ENCODE data around the gene TMCO4. TPM values are rescaled to one million over a fixed set of nuclear protein-coding genes. Genes with fewer than 3 reads are reported as not detected.
A peak's percentile ranks its signal among the peaks of the same experiment; 100 is the strongest.

The TMCO4 gene
- total RNA-seq, 1 experiment from 2014 or later, result 19.1 TPM

DNA sequence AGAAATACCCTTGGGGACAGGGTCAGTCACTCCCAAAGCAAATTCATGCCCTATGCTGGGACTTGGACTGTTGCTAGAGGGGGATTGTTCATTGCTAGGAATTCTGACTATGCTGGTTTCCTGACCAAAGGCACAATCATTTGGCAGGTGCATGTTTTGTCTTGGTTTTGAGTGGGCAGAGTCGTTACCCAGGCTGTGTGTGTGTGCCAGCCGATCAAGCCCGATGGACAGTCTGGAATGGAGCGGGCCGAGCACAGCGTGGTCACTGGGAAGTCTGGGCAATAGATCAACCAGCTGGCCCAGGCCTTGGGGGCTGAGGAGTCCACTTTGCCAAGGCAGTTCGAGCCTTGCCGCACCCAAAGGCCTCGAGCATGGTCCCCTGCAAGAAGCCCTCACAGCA lies 74.1 kb downstream of the TMCO4 start:
- H3K4me1 ChIP-seq (replicated peaks), result no peaks in the 10 kb centered on the region
- no peak overlapping the region for H3K4me3 ChIP-seq
- H3K27me3 ChIP-seq (replicated peaks), result no peaks in the 10 kb centered on the region
- H3K9me3 ChIP-seq (replicated peaks), result no peaks in the 10 kb centered on the region; the same call in 1 of the 2 replicates
- no peak for DNase-seq (ENCODE audit: low read depth in 1 of 2, low spot score in 2 of 2)
- peaks cover 22% of the 10 kb centered on the region for H3K36me3 ChIP-seq
- no peak overlapping the region for H3K27ac ChIP-seq

DNA sequence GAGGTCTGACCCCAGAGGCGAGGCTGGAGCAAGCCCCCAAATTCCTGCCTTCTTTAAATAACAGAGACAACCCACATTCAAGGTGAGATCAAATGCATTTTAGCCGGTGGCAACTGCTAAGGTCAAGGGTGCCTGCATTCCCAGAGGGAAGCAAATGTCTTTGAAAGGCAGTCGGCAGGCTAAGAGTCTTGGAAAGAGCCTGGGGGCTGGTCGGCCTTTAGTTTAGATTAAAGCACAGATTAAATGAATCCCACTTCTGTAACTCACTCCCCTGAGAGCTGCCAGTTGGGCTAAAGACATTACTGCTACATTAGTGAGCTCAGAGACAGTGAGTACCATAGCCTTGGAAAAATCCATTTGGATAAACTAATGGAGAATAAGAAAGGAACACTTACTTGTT lies 75.8 kb downstream of the TMCO4 start:
- H3K4me3 ChIP-seq, result no peak overlapping the region
- no peak overlapping the region for H3K27ac ChIP-seq
- no peaks in the 10 kb centered on the region; the same call in 1 of the 2 replicates for H3K9me3 ChIP-seq (replicated peaks)
- H3K4me1 ChIP-seq (replicated peaks), result no peaks in the 10 kb centered on the region
- no peak for DNase-seq (ENCODE audit: low read depth in 1 of 2, low spot score in 2 of 2)
- peaks cover 14% of the 10 kb centered on the region for H3K36me3 ChIP-seq
- no peaks in the 10 kb centered on the region for H3K27me3 ChIP-seq (replicated peaks)

DNA sequence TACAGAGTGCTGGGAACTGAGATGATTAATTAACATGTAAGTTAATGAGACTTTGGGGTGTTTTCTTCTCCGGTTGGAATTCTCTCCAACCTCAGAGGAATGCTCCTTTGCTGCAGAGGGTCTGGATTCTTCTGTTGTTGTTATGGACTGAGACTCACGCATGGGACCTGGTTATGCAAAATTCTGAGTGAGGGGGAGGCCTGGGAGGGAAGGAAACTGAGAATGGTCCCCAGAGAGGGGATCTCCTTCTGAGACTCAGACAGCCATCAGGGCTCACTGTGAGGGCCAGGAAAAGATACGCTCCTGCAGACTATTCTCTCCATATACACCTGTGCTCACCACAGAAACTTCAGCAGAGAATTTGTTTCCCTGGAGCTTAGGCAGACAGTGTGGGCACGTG lies 78.7 kb downstream of the TMCO4 start:
- H3K9me3 ChIP-seq (replicated peaks), result no peaks in the 10 kb centered on the region; the same call in 1 of the 2 replicates
- no peak overlapping the region for H3K27ac ChIP-seq
- H3K36me3 ChIP-seq, result no peaks in the 10 kb centered on the region
- no peak overlapping the region for H3K4me3 ChIP-seq
- H3K4me1 ChIP-seq (replicated peaks), result no peaks in the 10 kb centered on the region
- no peaks in the 10 kb centered on the region for H3K27me3 ChIP-seq (replicated peaks)
- no peak for DNase-seq (ENCODE audit: low read depth in 1 of 2, low spot score in 2 of 2)

DNA sequence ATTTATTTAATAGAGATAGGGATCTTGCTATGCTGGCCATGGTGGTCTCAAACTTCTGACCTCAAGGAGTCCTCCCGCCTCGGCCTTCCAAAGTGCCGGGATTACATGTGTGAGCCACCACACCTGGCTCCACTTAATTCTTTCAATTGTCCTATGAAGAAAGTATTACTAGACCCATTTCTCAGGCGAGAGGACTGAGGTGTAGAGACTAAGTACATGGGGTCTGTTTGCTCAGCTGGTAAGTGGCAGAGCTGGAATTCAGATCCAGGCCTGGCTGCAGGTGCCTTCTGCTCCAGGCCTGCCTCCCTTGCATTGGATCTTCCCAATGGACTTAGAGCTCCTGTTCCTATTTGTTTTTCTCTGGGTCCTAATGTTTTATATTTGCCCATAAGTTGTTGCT lies 79.5 kb downstream of the TMCO4 start:
- Histone ChIP-seq H3K4me1 (replicated peaks) (no peaks in the 10 kb centered on the region; the same call in 1 of the 2 replicates), H3K27ac (no peak overlapping the region), H3K27me3 (replicated peaks) (no peaks in the 10 kb centered on the region), H3K4me3 (no peak overlapping the region), H3K36me3 (no peaks in the 10 kb centered on the region), H3K9me3 (replicated peaks) (no peaks in the 10 kb centered on the region; the same call in 1 of the 2 replicates)
- no peak for DNase-seq (ENCODE audit: low read depth in 1 of 2, low spot score in 2 of 2)

DNA sequence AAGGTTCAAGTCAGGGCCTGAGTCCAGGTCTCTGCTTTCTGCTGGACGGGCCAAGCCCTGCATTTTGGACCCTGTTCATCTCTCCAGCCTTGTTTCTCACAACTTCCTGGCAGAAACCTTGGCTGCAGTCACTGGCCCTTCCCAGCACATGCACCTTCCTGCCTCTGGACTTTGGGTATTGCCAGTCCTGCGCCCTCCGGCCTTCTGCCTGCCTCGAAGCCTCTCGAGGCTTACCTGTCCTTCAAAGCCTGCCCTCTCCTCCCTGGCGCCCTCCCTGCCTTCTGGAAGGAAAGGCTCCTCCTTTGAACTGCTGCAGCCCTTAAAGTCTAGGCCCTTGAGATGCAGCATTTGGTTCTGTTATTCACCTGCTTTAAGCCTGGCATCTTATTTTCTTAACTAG lies 82.2 kb downstream of the TMCO4 start:
- H3K4me3 ChIP-seq, result no peak overlapping the region
- no peaks in the 10 kb centered on the region for H3K27me3 ChIP-seq (replicated peaks)
- no peaks in the 10 kb centered on the region; the same call in 1 of the 2 replicates for H3K4me1 ChIP-seq (replicated peaks)
- H3K9me3 ChIP-seq (replicated peaks), result no peaks in the 10 kb centered on the region; the same call in 1 of the 2 replicates
- H3K27ac ChIP-seq, result no peak overlapping the region
- DNase-seq (ENCODE audit: low read depth in 1 of 2, low spot score in 2 of 2), result no peak
- H3K36me3 ChIP-seq, result no peaks in the 10 kb centered on the region

DNA sequence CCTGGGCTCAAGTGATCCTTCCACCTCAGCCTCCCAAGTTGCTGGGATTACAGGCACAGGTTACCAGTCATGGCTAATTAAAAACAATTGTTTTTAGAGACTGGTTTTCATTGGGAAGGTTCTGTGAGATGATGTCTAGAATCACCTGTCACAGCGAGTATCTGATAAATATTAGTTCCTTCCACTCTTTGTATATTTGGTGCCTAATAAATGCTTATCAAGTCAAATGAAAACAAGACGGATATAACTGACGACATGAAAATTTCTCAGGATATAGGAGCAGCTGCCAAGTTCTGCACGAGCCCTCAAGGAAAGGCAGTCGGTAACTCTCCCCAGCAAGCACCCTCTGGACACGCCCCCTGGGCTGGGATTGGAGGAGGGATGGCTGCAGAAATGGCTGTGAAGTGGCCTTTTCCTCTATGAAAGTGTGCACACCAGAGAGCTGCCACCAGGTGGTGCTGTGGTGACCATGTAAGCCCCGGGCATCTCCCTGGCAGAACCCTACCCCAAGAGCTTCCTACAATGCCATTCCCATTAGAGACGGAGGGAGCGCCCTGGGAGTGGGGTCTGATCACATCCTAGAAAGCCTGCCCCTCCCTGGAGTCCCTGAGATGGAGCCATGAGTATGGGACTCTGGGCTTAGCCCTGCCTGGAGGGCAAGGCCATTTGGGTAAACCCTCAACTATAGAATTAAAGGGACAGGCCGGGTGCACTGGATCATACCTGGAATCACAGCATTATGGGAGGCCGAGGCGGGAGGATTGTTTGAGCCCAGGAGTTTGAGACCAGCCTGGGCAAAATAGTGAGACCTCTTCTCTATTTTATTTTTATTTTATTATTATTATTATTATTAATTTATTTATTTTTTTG lies 84.1 kb downstream of the TMCO4 start:
- Histone ChIP-seq H3K4me3 (no peak overlapping the region), H3K9me3 (replicated peaks) (no peaks in the 10 kb centered on the region)
- peak; percentile 86 to 96 for DNase-seq (ENCODE audit: low read depth in 1 of 2, low spot score in 2 of 2)

DNA sequence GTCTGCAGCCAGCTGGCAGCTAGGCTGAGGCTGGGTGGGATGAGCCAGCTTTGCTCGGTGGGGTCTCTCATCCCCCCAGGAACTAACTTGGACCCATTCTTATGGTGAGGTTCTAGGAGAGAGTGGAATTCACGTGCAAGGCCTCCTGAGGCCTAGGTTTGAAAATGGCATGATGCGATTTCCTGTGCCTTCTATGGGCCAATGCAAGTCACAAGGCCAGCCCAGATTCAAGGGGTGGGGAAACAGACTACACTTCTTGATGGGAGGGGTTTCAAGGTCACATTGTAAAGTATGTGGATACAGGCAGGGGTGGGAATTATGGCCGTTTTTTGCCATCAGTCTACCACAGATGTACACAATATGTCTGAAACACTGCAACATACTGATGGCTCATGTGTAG lies 86.8 kb downstream of the TMCO4 start:
- Histone ChIP-seq H3K9me3 (replicated peaks) (no peaks in the 10 kb centered on the region), H3K4me1 (replicated peaks) (no peaks in the 10 kb centered on the region; the same call in 1 of the 2 replicates), H3K4me3 (no peak overlapping the region), H3K27ac (no peak overlapping the region), H3K27me3 (replicated peaks) (no peaks in the 10 kb centered on the region), H3K36me3 (no peaks in the 10 kb centered on the region)
- no peak for DNase-seq (ENCODE audit: low read depth in 1 of 2, low spot score in 2 of 2)

More for the DNA sequence above, 84.1 kb downstream of the TMCO4 start:
- Histone ChIP-seq H3K4me1 (replicated peaks) (no peaks in the 10 kb centered on the region; the same call in 1 of the 2 replicates), H3K27ac (no peak overlapping the region), H3K36me3 (no peaks in the 10 kb centered on the region), H3K27me3 (replicated peaks) (no peaks in the 10 kb centered on the region)

DNA sequence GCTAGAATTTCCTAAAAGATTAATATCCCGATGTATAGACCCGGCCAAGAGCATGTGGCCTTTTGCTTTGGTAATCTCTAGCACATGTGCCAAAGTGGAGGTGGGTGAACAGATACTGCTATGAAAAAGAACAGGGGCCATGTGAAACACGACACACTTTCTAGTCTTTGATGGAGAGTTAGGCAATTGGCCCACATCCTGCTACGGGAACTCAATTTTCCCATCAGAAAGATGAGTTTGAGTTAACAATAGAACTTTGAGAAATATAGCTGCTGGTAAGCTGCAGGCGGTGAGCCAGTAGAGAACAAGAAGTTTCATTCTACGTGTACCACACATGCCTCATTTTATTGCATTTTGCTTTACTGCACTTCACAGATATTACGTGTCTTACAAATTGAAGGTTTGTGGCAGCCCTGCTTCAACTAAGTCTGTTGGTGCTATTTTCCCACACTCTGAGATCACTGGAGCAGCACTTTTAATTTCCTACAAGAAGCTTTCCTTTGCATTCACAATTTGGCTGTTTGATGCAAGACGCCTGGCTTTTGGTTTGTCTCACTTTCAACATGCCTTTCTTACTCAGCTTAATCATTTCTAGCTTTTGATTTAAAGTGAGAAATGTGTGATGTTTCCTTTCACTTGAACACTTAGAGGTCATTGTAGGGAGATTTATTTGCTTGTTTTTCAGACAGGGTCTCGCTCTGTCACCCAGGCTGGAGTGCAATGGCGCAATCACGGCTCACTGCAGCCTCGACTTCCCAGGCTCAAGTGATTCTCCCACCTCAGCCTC lies 88.7 kb downstream of the TMCO4 start:
- no peaks in the 10 kb centered on the region for H3K9me3 ChIP-seq (replicated peaks)
- H3K27ac ChIP-seq, result no peak overlapping the region
- no peak for DNase-seq (ENCODE audit: low read depth in 1 of 2, low spot score in 2 of 2)
- no peak overlapping the region for H3K4me3 ChIP-seq
- no peaks in the 10 kb centered on the region for H3K36me3 ChIP-seq
- no peaks in the 10 kb centered on the region; the same call in 1 of the 2 replicates for H3K4me1 ChIP-seq (replicated peaks)
- no peaks in the 10 kb centered on the region for H3K27me3 ChIP-seq (replicated peaks)

DNA sequence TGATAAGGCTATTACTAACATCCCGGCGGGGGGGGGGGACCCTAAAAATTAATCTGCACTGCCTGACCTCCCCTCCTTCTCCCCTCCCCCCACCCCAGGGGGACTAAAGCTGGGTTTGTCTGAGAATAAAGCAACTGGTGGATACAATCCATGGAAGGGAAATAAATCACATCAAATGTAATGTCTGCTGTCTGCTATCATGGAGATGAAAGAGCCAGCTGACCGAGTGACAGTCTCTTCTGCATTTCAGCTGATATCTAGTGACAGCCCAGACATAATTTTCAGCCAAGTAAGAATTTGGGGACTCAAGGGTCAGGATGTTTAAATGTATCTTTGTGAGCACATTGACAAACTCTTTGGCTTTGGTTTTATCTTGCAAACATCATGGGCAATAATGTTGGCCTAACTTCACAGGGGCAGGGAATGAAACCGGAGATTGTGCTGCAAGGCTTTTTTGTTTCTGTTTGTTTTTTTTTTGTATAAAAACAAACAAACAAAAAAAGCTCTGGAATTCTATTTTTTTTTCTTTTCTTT lies 90.4 kb downstream of the TMCO4 start:
- no peak for DNase-seq (ENCODE audit: low read depth in 1 of 2, low spot score in 2 of 2)
- Histone ChIP-seq H3K4me3 (no peak overlapping the region), H3K9me3 (replicated peaks) (no peaks in the 10 kb centered on the region), H3K36me3 (0 out of 2 replicates have a peak, but pooled peaks cover under 1% of the 10 kb centered on the region), H3K4me1 (replicated peaks) (no peaks in the 10 kb centered on the region), H3K27ac (no peak overlapping the region), H3K27me3 (replicated peaks) (no peaks in the 10 kb centered on the region)

DNA sequence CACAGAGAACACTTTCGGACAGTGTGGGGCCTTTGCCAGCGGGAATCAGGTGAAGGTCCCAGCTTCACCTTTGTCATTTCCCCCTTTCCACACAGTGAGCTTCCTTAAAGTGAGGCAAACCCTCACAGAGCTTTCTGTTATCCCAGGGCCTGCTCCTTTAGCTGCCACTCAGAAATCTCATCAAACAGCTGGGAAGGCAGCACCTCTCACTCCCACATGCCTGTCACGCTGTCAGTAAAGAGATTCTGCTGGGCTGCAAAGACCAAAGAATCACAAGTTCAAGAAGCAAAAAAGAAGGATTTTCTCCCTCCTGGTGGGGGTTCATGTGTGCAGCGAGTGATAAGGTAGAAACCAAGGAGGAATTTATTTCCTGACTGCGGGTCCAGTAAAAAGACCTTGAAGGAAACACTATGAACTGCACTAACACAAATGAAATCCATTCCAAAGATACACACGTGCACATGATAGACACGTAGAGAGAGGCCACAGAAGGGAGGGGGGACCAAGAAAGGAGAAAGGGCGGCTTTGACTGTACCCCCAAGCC lies 91.1 kb downstream of the TMCO4 start:
- Histone ChIP-seq H3K36me3 (0 out of 2 replicates have a peak, but pooled peaks cover 6% of the 10 kb centered on the region), H3K27ac (no peak overlapping the region), H3K4me1 (replicated peaks) (no peaks in the 10 kb centered on the region), H3K4me3 (no peak overlapping the region), H3K27me3 (replicated peaks) (no peaks in the 10 kb centered on the region), H3K9me3 (replicated peaks) (no peaks in the 10 kb centered on the region)
- DNase-seq (ENCODE audit: low read depth in 1 of 2, low spot score in 2 of 2), result no peak

DNA sequence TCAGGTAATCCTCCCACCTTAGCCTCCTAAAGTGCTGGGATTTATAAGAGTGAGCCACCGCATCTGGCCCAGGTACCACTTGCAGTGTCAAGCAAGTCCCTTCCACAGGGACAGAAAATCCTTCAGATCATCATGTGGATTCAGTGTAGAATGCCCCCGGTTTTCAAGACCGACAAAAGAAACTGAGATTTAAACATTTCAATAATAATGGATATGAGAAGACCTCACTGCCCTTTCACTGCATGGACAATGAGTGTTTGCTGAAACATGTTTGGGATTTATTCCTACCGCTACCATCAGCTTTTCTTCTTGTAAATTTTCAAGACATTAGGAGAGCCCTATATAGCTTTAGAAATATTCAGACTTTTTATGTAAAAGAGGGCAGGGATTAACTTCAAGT lies 93.6 kb downstream of the TMCO4 start:
- Histone ChIP-seq H3K36me3 (0 out of 2 replicates have a peak, but pooled peaks cover 6% of the 10 kb centered on the region), H3K27me3 (replicated peaks) (no peaks in the 10 kb centered on the region), H3K9me3 (replicated peaks) (no peaks in the 10 kb centered on the region), H3K27ac (no peak overlapping the region), H3K4me1 (replicated peaks) (no peaks in the 10 kb centered on the region), H3K4me3 (no peak overlapping the region)
- DNase-seq (ENCODE audit: low read depth in 1 of 2, low spot score in 2 of 2), result no peak

DNA sequence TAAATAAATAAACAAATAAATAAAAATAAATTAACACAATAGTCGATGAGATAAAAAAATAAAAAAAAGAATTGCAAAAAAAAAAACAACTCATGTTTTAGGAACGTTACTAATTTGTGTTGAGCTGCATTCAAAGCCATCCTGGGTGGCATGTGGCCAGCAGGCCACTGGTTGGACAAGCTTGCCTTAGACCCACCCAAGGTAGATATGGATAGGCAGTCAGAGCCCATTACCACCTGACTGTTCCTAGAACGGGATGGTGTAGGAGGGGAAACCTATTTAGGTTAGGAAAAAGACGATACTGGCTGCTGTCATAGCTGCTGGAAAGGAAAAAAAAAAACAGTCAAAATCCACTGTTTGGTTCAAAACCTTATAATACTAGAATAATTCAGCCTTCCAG lies 94.3 kb downstream of the TMCO4 start:
- Histone ChIP-seq H3K27ac (no peak overlapping the region), H3K4me3 (no peak overlapping the region), H3K27me3 (replicated peaks) (no peaks in the 10 kb centered on the region), H3K4me1 (replicated peaks) (no peaks in the 10 kb centered on the region), H3K9me3 (replicated peaks) (no peaks in the 10 kb centered on the region), H3K36me3 (0 out of 2 replicates have a peak, but pooled peaks cover 6% of the 10 kb centered on the region)
- no peak for DNase-seq (ENCODE audit: low read depth in 1 of 2, low spot score in 2 of 2)

DNA sequence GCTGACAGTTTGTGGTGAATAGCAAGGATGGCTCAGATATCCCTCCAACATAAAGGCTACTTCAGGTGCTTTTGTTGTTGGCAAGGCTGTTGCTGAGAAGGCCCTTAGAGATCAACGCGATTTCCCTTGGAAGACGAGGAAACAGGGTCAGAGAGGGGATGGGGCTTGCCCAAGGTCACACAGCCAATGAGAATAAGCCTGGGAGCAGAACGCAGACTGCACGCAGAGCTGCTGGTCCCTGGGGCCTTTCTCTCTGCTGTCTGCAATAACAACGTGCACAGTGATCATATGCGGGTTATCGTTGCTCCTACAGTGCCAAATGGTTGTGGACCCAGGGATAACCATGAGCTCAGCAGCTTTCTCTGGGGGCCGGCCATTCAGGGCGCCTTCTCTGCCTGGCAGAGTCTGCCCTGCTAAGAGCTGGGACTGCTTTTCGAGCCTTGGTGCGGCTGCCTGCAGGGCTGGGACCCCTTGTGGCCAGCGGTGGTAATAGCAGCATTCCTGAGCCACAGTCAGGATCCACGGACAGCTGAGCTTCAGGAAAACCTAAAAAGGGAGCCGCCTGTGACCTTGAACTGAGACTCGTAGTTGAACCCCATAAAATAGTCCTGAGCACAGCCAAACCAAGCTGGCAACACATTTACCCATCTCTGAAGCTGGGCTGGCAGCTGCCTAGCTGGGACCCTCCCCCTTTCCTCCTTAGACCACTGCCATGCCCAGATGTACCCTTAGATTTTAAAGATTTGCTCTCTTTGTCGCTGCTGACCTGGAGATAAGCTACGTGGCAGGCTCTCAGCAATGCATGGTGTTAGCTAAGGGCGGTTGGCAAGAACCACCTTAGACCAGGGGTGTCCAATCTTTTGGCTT lies 95.2 kb downstream of the TMCO4 start:
- H3K4me1 ChIP-seq (replicated peaks), result no peaks in the 10 kb centered on the region
- H3K4me3 ChIP-seq, result no peak overlapping the region
- DNase-seq (ENCODE audit: low read depth in 1 of 2, low spot score in 2 of 2), result peak; percentile 37 to 74
- H3K27ac ChIP-seq, result no peak overlapping the region
- H3K9me3 ChIP-seq (replicated peaks), result no peaks in the 10 kb centered on the region
- H3K36me3 ChIP-seq, result 0 out of 2 replicates have a peak, but pooled peaks cover 6% of the 10 kb centered on the region
- H3K27me3 ChIP-seq (replicated peaks), result no peaks in the 10 kb centered on the region
